ENCODE data around the gene DPM2.

DNA sequence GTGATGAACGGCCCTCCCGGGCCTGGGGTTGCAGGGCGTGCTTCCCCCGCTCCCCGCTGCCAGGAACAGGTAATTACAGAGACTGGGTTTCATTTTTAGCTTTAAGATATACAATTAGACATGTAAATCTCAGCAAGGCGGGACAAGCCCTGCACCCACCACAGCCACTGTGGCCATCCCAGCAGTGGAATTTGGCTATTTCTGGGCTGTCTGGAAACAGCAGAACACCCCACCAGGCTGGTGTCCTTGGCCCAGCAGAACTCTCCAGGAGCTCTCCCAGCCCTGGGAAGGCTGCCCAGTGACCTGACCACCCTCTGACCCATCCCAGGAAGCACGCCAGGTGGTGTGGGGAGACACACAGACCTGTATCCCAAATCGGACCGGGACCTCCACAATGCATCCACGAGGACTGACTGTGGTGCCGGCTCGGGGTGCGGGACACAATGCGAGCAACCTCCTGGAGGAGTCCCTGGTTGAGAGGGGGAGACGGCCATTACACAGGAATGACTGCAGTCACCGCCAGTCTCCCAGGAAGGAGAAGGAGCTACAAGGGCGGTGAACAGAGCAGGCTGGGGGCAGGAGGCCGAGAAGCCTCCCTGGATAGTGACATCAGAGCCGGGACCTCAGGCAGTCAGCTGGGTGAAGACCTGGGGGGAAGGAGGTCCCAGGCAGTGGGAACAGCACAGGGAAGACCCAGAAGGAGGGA, 25.9 kb upstream of the DPM2 start:
- TF ChIP-seq, protein P1, sequence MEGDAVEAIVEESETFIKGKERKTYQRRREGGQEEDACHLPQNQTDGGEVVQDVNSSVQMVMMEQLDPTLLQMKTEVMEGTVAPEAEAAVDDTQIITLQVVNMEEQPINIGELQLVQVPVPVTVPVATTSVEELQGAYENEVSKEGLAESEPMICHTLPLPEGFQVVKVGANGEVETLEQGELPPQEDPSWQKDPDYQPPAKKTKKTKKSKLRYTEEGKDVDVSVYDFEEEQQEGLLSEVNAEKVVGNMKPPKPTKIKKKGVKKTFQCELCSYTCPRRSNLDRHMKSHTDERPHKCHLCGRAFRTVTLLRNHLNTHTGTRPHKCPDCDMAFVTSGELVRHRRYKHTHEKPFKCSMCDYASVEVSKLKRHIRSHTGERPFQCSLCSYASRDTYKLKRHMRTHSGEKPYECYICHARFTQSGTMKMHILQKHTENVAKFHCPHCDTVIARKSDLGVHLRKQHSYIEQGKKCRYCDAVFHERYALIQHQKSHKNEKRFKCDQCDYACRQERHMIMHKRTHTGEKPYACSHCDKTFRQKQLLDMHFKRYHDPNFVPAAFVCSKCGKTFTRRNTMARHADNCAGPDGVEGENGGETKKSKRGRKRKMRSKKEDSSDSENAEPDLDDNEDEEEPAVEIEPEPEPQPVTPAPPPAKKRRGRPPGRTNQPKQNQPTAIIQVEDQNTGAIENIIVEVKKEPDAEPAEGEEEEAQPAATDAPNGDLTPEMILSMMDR (IDR thresholded peaks at IDR 0.05) = no peak
- TF ChIP-seq POLR2A (IDR thresholded peaks at IDR 0.05) = no peak
